Ureter (tissue), 1 donor: ENCODE results near the gene GJD4. TPM values are rescaled to one million over a fixed set of nuclear protein-coding genes. Genes with fewer than 3 reads are reported as not detected.

Source experiments
- DNase-seq: peaks from one replicate; pipeline ENCODE4 v3.0.0-alpha.2; 2020; ENCODE audit warnings: low spot score
- total RNA-seq: library from RNA; stranded (reverse); gene quantifications from one replicate; pipeline ENCODE4 v1.2.4, GENCODE V29; 2023
- donor health status: DM: yes; HTN: yes; CAD: no.

The GJD4 gene, protein sequence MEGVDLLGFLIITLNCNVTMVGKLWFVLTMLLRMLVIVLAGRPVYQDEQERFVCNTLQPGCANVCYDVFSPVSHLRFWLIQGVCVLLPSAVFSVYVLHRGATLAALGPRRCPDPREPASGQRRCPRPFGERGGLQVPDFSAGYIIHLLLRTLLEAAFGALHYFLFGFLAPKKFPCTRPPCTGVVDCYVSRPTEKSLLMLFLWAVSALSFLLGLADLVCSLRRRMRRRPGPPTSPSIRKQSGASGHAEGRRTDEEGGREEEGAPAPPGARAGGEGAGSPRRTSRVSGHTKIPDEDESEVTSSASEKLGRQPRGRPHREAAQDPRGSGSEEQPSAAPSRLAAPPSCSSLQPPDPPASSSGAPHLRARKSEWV
- total RNA-seq = not detected

DNA sequence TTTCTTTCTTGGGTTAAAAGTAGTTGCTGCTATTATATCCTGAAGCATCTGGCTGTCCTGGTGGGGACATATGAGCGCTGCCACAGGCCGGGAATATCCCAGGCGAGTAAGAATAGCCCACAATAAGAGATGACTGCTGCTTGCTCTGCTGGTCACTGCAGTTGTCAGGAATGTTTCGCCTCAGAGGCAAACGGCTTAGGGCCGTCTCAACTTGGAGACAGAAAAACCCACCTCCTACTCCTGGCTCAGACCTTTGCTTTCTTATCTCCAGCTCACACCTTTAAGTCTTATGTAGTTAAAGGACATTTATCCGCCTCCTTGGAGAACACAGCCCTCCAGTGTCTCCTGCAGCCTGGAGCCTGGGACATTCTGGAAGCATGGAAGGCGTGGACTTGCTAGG lies at the start of gene GJD4:
GJD4 (plus strand) TSS at position 151 of the 400 bp plus-strand sequence; CDS start at position 378, 227 bp downstream.
- no peak for DNase-seq

DNA sequence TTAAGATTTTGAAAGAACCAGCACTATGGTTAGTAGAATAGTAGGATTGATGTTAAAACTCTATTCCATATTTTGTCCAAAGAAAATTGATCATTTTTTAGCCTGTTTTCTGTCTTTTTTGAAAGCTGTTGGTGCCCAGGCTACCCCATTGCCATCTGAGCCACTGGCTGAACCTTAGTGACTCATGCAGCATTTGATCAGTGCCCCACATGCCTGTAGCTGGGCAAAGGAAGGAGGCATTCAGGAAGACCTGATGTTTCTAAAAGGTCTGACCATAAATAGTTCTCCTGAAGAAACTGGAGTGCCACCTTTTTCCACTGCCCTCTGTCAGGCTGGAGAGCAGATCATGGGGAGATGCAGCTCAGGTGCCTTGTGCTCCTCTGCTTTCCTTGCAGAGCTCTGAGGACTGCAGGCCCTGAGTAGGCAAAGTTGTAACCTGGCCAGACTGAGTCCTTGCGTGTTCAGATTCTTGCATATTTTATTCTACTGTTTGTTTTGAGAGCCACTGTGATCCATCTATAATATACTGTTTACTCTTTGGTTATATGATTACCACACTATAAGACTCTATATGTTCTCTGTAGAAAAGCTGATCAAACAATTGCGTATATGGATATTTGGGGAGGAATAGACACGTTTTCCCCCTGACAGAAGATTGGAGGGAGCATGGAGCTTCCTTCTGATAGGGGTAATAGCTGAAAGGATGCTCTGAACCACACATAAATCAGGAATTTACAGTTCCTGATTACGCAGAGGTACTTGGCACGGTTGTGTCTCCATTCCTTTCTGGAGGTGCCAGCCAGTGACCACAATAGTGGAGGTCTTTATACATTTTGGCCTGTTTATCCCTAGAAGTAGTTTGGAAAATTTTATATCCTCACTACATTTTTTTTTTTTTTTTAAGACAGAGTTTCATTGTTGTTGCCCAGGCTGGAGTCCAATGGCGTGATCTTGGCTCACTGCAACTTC lies 48.9 kb upstream of the GJD4 start:
- DNase-seq = no peak

DNA sequence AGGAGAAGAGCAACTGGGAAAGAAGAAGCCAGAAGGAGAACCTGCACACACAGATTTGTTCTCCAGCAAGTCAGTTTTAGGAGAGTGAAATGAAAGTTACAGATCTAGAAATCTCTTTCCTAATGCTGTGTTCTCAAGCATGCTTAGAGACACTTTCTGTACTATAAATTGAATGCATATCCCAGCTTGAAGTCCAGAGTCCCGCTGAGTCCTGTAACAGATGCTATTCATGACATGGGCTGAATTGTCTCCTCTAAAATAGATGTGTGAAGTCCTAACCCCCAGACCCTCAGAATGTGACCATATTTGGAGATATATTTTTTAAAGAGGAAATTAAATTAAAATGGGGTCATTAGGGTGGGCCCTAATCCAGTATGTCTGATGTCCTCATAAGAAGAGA lies 46.9 kb upstream of the GJD4 start:
- no peak for DNase-seq

DNA sequence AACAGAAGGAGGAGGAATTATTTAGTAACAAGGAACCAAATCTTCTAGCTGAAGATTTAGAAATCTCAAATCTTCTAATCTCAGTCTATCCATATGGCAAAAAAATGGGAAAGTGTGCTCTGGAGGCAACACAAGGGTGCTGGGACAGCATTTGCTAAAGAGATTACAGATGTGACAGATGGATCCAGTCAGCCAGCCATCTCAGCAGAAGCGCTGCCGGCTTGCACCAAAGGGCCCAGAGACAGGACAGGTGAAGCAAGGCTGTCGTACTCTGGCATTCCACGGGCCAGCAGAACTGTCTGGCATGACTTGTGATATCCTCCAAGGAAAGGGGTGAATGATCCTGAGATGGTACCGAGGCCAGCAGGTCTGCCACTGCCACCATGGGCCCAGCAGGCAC lies 45.7 kb upstream of the GJD4 start:
- DNase-seq = no peak

DNA sequence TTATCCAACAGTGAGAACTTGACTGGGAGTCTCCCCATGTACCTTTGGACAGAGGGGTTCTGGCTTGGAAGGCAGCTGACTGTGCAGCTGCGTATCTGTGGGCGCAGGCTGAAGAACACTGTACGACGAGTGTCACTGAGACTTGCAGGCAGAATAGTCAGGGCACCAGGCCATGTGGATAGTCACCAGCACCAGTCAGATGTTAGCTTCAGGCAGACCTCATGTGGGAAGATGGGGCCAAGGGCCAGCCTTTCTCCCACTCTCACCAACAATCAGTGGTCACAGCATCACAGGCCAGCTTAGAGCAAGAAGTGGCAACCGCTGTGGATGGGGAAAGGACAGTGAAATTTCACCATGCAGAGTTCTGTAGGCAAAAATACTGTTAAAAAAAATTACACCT lies 43.4 kb upstream of the GJD4 start:
- no peak for DNase-seq

DNA sequence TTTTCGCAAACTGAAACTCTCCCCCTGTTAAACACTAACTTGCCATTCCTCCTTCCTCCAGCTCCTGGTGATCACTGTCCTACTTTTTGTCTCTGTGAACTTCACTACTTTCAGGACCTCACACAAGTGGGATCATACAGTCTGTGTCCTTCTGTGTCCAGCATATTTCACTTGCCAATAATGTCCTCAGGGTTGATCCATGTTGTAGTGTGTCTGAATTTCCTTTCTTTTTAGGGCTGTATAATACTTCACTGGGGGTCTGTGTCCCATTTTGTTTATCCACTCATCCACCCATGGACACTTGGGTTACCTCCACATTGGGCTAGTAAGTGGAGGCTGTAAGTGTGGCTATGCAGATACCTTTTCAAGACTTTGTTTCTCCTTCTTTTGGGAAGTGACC lies 42.7 kb upstream of the GJD4 start:
- no peak for DNase-seq

DNA sequence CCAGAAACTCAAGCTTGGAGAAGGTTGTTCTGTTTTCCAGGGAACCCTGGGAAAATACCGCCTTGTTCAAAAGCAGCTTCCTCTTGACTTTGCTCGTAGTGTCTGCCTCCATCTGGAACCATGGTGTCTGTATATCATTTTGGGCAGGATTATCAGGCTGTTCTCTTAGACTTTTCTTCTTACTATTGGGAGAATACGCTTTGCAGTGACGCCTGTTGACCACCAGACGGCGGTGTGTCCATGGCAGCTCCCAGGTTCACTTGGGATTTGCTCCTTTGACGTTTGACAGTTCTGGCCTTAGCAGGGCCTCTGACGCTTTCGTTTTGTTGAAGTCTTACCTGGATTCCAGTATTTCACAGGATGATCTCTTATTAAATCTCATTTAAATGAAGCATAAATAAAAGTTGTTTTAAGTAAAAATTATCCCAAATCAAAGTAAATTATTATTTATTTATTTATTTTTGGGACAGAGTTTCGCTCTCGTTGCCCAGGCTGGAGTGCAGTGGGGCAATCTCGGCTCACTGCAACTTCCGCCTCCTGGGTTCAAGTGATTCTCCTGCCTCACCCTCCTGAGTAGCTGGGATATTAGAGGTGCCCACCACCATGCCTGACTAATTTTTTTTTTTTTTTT lies 41.8 kb upstream of the GJD4 start:
- DNase-seq = no peak

DNA sequence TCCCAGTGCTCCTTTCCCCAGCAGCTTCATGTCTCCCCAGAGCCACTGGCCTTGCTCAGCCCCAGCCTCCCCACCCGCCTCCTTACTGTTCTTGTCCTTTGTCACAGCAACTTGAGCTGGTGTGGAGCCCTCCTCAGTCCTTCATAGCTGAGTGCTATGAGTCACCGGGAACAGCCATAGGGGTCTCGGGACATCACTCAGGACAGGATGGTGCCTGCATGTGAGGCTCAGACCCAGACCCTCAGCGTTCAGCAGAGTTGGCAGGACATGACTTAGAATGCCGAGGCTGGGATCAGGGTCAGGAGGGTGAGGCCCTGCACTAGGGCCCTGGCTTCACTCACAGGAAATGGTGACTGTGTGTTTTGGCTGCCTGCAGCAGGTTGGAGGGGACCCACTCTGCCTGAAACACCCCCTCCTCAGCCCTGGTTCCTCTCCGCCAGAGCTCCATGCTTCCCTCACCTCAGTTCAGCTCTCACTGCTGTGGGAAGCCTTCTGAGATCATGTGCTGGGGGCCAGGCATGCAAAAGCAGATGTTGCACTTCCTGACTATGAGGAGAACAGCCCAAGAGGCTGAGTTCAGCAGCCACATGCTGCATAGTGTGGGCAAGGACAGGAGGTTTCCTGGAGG lies 40.7 kb upstream of the GJD4 start:
- DNase-seq = no peak

DNA sequence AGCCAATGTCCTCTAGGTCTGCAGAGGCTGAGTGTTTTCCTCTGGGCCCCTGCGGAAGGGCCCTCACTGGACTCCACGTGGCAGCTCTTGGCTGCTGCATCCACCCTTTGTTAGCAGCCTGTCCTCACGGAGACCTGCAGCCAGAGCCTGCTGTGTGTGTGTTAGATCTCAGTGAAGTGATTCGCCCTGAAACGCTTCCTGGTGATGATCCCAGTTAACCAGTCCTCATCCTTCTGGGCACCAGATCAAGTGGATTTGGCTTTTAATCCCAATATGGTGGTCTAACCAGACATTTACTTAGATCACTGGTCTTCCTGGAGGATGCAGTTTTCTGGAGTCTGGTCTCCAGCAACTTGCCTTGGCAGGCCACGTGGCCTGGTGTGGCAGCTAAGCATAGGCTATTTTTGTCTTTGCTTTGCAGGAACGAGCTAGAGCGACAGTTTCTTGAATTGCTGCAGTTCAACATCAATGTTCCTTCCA lies 39.5 kb upstream of the GJD4 start:
- DNase-seq = no peak

DNA sequence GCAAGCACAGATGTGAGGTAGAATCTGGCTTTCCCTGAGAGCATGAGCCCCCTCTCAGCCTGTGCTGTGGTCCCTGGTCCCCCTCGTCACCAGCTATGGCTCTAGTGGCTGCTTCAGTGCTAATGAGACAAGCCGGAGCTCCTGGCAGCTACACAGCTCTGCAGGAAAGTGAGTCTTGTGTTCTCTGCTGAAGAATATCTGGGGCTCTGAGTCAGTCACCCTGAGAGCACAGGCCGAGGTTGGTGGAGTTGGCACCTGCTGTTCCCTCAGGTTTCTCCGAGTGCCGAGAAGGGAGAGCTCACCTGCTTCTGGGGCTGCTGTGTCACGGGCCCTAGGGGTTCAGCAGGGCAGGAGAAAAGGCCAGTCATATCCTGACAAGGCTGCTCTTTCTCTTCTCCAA lies 37.2 kb upstream of the GJD4 start:
- DNase-seq = no peak

DNA sequence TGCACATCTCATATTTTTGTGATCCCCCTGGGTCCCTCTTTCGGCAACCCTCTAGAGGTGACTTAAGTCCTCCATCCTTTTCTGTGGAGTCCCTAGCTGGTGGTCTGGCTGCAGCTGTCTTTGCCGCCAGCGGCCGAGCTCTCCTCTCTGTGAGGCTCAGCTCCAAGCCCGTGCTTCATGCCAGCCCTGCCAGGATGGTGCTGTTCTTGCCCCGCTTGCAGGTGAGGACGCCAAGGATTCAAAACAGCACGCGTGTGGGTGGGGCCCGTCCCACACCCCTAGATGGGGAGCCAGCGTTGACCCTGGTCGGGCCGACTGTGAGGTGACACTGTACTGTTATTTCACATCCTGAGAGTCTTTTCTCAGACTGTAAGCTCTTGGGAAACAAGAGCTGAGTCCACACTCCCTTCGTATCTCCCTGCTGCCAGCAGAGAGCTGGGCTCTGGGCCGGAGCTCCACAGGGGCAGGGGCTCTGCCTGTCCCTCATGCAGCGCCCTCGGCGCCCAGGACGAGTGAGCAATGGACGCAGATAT lies 36.6 kb upstream of the GJD4 start:
- DNase-seq = no peak

DNA sequence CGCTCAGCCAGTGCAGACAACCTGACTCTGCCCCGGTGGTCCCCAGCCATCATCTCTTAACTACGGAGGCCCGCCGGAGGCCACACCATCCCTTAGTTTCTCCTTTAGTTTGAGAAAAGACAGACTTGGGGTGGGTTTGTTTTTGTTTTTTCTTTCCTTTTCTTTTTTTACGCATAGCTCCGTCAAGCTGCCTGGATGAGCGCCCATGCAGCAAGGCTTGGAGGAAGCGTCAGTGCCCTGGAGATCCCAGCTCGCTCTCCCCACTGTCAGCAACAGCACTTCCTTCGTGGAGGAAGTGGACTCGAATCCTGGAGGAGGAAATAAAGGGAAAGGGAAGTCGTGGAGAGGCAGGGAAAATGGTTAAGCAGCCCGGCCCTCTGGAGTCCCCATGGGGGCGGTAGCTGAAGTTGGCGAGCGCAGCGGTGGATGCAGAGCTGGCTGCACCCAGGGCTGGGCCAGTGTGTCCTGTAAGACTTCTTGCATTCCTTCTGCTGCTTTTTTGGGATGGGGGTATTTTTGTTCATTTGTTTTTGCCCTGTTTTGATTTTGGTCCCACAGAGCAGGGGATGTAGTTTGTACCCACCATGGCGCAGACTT lies 35.9 kb upstream of the GJD4 start:
- no peak for DNase-seq

DNA sequence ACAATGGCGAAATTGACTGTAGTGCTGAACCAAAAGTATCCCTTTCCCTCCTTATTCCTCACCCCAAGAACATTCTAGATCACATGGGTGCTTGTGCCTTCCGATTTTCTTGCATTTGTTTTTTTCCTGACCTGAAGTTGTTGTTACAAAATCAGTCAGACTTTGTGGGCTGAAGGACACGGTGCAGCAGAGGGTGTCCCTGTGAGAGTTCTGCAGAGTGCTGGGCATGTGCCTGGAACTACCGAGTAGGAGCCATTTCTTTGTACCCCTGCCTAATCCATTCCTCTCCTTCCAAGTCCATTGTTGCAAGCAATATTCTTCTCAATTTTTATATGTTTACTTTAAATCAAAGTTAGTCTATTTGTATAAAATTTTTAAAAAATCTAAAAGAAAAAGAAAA lies 35.3 kb upstream of the GJD4 start:
- DNase-seq = no peak

DNA sequence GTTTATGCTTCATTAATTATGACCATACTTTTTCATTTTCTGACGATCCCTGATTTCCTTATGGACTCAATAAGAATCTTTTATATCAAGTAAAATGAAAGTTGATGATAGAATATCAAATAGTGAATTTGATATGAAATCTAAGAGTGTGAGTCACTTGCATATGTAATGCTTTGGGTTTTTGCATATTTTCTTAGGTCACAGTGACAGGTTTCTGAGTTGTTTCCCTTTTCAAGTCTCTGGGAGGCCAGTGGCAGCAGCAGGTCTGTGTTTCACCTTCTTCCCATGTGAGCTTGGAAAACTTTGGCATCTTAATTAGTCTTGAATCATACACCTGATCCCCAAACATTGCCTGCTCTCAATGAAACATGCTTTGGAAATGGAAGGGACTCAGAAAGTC lies 34.7 kb upstream of the GJD4 start:
- no peak for DNase-seq

DNA sequence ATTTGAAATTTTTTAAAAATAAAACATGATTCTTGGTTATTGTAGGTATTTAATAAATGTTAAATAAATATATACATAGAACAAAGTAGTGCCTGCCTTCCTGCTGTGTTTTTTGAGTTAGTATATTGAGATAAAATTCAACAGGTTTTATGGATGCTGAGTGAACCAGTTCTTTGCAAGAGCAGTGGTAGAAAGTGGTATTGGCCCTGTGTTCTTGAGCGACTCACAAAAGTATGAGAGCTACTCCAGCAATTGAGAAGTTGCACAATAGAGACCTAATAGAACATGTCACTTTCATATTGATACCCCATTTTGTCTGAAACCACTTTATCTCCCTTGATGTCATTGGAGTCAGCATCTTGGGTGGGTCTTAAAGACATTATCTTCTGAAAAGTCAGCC lies 32.6 kb upstream of the GJD4 start:
- DNase-seq = no peak

DNA sequence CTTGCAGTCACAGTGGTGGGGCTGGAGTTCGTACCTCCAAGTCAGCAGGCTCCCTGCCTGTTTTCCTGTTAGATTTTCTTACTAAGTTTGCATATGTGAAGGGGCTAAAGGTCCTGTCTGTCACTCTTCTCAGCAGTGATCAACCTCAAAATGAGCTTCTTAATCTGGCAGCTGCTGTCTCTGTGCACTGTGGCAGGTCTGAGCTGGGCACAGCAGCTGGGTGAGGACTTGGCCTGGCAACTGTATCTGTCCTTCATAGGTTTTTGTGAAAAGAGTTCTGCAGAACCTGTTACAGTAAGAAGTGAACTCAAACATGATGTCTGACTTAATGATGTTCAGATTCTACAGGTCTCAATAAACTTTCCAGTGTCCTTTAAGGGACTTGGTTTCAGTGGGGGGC lies 31.3 kb upstream of the GJD4 start:
- no peak for DNase-seq

DNA sequence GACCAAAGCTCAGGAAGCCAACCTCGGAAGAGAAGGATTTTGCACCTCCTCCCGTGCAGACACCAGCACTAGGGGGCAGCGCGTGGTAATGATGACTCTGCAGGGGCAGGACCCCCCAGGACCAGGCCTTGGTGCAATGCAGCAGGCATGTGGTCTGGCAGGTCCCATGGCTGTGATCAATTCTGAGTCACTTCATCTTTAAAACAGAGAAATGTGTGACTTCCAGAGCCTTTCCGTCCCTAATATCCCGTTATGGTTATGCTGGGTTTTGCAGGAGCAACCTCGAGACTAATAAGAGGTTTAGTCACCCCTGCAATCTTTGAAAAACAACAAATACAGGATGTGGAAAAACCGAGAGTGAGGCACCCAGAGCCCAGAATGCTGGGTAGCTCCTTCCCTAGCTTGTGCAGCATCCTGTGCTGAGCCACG lies 30.2 kb upstream of the GJD4 start:
- no peak for DNase-seq

DNA sequence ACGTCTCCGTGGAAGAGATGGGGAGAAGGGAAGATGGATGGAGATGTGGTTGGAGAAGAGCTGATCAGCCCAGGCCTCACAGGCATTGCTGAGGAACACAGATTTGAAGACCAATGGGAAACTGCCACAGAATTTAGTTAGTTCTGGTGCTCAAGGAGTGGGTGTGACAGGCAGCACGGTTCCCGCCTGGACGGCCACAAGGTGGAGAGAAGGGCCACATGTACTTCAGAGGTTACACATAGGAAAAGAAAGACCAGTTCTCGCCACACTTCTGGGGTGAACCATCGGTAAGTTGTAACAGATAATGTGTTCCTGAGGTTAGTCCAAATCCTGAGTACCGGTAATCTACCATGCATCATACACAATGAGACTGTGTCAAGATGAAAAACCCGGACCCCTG lies 29.5 kb upstream of the GJD4 start:
- DNase-seq = no peak

DNA sequence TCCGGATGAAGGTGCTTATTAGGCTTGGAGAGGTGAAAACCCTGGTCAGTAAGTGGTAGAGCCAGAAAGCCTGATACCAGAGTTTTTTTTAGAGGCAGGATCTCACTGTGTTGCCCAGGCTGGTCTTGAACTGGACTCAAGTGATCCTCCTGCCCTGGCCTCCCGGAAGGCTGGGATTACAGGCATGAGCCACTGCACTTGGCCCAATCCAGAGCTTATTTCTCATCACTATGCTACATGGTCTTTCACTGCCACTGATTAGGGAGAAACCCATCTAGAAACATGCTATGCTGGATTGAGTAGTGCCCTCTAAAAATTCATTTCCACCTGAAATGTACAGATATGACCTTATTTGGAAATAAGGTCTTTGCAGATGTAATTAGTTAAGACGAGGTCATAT lies 28.4 kb upstream of the GJD4 start:
- no peak for DNase-seq

DNA sequence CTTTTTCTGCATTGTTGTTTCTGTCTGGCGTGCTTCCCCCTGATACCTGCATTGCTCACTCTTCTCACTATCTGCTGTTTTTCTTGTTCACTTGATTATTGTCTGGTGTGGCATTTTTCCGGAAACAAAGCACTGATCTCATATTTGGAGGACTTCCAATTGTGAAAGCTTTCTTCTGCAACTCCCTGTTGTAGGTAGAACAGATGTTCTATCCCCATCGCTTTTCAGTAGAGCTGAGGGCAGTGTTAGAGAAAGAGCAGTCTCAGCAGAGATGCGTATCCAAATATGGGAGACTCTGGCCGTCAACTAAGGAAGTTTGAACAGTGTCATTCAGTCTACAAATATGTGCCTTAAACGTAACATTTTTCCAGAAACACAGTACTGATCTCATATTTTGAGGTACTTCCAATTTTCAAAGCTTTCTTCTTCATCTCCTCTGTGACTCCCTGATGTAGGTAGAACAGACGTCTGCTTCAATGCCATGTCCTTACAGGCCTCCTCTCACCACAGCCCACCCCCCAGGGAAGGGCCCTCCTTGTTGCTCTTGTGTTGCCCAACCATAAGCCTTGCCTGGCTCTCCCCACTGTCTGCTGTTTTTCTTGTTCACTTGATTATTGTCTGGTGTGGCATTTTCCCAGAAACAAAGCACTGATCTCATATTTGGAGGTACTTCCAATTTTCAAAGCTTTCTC lies 27.1 kb upstream of the GJD4 start:
- no peak for DNase-seq

DNA sequence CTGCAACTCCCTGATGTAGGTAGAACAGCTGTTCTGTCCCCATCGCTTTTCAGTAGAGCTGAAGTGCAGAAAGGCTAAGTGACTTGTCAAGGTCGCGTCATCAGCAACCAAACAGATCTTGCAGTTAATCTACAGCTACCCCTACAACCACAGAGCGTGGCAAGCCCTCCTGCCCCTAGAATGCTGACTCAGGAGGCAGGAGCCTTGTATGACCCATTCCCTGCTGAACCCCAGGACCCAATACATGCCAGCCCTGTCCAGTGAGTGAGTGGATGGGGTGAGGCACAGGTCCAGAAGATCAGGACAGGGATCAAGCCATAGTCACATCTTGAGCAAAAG lies 26.6 kb upstream of the GJD4 start:
- DNase-seq = no peak
